Neuron (in vitro differentiated cells): ENCODE results near the gene NT5C3B.

Experiments
- H2AFZ ChIP-seq: one replicate; pipeline ENCODE4 v1.6.1; 2013; ENCODE audit warnings: low read depth, mild to moderate bottlenecking, inconsistent platforms, low read length, moderate library complexity
- H3K27me3 ChIP-seq: one replicate; pipeline ENCODE4 v1.6.1; 2013; ENCODE audit warnings: low read length; ENCODE audit not compliant: insufficient read depth
- H3K36me3 ChIP-seq: one replicate; pipeline ENCODE4 v1.6.1; 2013; ENCODE audit warnings: low read length; ENCODE audit not compliant: insufficient read depth
- H3K4me1 ChIP-seq: one replicate; pipeline ENCODE4 v1.6.1; 2013; ENCODE audit warnings: low read length; ENCODE audit not compliant: insufficient read depth
- H3K4me3 ChIP-seq: 2 replicates; pipeline ENCODE4 v1.5.1; 2013; ENCODE audit warnings: mild to moderate bottlenecking, low read length, moderate library complexity
- H3K9me3 ChIP-seq: one replicate; pipeline ENCODE4 v1.6.1; 2013; ENCODE audit warnings: low read length

Gene NT5C3B

DNA sequence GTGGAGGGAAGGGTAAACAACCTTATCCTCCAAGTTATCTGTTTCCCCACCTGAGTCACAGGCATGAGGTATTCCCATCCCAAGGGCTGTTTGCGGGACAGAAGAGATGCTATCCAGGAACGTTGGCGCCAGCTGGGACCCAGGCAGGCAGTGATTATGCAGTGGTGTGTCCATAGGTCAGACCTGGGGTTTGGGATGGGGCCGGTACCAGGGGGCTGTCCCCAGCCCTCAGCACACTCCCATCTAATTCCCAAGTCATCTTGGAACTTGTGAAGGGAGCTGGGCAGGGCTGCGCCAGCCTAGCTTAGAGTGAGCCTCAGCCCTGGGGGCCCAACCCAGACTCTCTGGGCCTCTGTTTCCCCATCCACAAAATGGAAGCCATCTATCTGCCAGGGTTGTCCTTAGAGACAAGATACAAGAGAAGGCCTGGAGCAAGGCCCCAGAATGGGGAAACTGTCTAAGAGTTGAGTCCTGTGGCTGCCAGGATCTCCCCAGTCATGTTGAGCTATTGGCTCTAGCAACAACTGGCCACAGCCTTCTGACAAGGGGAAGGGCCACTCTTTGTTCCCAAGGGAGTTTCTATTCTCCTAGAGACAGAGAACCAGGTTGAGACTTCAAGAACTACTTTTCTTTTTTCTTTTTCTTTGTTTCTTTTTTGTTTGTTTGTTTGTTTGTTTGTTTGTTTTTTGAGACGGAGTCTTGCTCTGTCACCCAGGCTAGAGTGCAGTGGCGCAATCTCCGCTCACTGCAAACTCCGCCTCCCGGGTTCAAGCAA lies 39.7 kb downstream of the NT5C3B start:
- Histone ChIP-seq H2AFZ (no peak overlapping the region), H3K36me3 (no peaks in the 10 kb centered on the region), H3K4me3 (no peak overlapping the region), H3K27me3 (no peaks in the 10 kb centered on the region), H3K9me3 (no peaks in the 10 kb centered on the region), H3K4me1 (peaks cover 17% of the 10 kb centered on the region)

GRCh38 chr17:41794540-41794975 lies 41.5 kb downstream of the NT5C3B start:
- no peaks in the 10 kb centered on the region for H3K27me3 ChIP-seq
- H3K9me3 ChIP-seq: no peaks in the 10 kb centered on the region
- H3K36me3 ChIP-seq: no peaks in the 10 kb centered on the region
- H3K4me1 ChIP-seq: peaks cover 13% of the 10 kb centered on the region
- no peak overlapping the region for H2AFZ ChIP-seq
- no peak overlapping the region for H3K4me3 ChIP-seq

DNA sequence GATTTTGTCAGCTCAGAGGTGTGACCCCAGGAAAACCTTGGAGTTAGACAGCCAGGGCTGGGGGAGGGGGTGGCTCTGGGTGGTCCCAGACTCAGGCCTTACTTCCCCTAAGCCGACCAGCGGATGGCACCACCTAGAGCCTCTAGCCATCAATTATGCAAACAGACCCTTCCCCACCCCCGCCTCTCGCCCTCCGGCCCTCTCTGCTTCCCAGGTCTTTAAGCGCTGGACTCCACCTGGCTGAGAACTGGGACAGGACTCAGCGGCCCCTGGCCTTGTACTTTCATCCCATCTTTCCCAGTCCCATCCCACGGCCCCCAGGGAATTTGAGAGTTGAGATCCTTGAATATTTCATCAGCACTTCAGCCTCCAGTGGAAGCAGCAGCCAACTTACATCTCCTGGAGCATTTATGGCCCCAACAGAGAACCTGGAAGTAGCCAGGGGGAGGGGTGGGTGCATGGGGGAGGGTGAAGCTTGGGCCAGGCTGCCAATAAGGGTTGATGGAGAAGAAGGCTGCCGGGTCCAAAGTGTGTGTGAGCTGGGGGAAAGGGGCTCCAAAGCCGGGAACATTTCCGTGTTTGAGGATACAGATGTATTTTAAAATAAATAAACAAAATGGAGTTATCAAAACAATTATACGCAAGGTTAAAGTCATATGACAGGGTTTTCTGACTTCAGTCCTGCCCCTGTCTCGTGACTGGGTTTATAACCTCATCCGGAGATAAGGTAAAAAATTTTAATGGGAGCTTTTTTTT lies 42.1 kb downstream of the NT5C3B start:
- H3K9me3 ChIP-seq: no peaks in the 10 kb centered on the region
- H3K4me3 ChIP-seq: no peak overlapping the region
- peaks cover 13% of the 10 kb centered on the region for H3K4me1 ChIP-seq
- H3K27me3 ChIP-seq: peaks cover 1% of the 10 kb centered on the region
- no peak overlapping the region for H2AFZ ChIP-seq
- no peaks in the 10 kb centered on the region for H3K36me3 ChIP-seq

GRCh38 chr17:41792845-41793783 lies 42.9 kb downstream of the NT5C3B start:
- no peak overlapping the region for H3K4me3 ChIP-seq
- H2AFZ ChIP-seq: peak overlapping the region; percentile 28
- H3K27me3 ChIP-seq: peaks cover 6% of the 10 kb centered on the region
- H3K36me3 ChIP-seq: no peaks in the 10 kb centered on the region
- no peaks in the 10 kb centered on the region for H3K9me3 ChIP-seq
- peaks cover 13% of the 10 kb centered on the region for H3K4me1 ChIP-seq

DNA sequence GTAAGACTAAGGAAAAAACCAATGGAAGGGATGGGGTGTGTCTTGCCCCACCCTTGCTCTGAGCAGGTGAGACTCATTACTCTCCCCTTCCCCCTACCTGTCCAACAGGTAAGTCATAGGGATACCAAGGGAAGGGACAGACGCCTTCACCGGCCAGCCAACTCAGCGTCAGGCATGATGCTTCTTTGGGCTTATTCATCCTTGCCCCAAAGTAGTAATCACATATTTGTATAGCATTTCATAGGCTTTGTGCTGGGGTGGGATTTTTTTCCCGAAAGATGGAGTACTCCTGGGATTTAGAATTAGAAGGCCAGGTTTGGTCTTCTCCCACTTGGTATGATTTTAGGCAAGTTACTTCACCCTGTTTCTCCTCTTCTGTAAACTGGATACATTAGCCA lies 49.0 kb downstream of the NT5C3B start:
- Histone ChIP-seq H3K27me3 (peaks cover 6% of the 10 kb centered on the region), H2AFZ (no peak overlapping the region), H3K4me1 (peaks cover 20% of the 10 kb centered on the region), H3K9me3 (no peaks in the 10 kb centered on the region), H3K36me3 (no peaks in the 10 kb centered on the region), H3K4me3 (peak overlapping the region; percentile 22)

DNA sequence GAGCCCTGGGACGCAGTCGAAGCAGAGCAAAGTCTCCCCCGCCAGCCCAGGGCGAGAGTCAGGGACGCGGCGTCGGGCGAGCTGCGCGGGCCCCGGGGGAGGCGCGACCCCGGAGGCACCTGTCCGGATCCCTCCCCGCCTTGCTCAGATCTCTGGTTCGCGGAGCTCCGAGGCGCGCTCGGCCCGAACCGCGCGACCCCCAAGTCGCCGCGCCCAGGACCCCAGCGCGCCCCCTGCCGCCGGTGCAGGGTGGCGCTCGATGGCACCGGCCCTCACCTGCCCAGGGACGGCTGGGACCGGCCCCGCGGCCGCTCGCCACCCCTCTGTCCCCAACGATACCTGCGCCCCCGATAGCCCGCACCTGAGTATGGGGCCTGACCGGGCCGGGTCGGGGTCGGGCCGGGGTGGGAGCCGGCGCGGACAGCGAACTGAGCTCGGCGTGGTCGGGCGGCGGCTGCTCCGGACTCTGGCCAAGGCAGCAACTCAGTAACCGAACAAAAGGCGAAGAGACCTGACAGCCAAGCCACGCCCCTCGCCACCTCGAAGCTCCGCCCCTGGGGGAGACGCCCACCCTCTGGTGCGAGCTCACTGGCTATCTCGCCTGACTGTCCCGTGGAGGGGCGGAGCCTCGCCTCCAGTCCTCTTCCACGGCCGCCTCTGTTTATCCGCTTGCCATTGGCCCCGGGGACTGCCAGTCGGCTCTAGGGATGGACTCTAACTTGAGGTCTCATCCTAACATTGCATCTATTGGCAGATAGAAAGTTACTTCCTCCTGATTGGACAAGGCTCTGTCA lies 49.6 kb downstream of the NT5C3B start, which contains the start of gene JUP:
Gene JUP (minus strand): TSS at position 485 of the 794 bp plus-strand sequence. CDS start 14,857 bp downstream, outside the sequence.
- Histone ChIP-seq H3K27me3 (peaks cover 6% of the 10 kb centered on the region), H3K4me1 (peaks cover 22% of the 10 kb centered on the region), H3K4me3 (peak within 1 kb of the TSS; percentile 71)

GRCh38 chr17:41785859-41786226 lies 50.2 kb downstream of the NT5C3B start:
- Histone ChIP-seq H3K4me3 (peak overlapping the region; percentile 71), H3K4me1 (peaks cover 23% of the 10 kb centered on the region), H3K36me3 (no peaks in the 10 kb centered on the region), H2AFZ (peak overlapping the region; percentile 27), H3K9me3 (no peaks in the 10 kb centered on the region), H3K27me3 (peaks cover 6% of the 10 kb centered on the region)

More for the DNA sequence above, 49.6 kb downstream of the NT5C3B start, which contains the start of gene JUP:
- Histone ChIP-seq H3K36me3 (no peaks in the 10 kb centered on the region), H3K9me3 (no peaks in the 10 kb centered on the region), H2AFZ (peak within 1 kb of the TSS; percentile 27)

- Histone ChIP-seq H2AFZ (peak overlapping the region; percentile 27), H3K4me3 (peak overlapping the region; percentile 71), H3K27me3 (peaks cover 6% of the 10 kb centered on the region), H3K9me3 (no peaks in the 10 kb centered on the region), H3K4me1 (peaks cover 23% of the 10 kb centered on the region), H3K36me3 (no peaks in the 10 kb centered on the region)
These were observed 50.8 kb downstream of the NT5C3B start for GRCh38 chr17:41785091-41785858.

GRCh38 chr17:41784207-41784744 lies 51.8 kb downstream of the NT5C3B start:
- Histone ChIP-seq H3K27me3 (peaks cover 6% of the 10 kb centered on the region), H3K4me3 (peak overlapping the region; percentile 71), H3K9me3 (no peaks in the 10 kb centered on the region), H3K36me3 (no peaks in the 10 kb centered on the region), H2AFZ (no peak overlapping the region), H3K4me1 (peaks cover 23% of the 10 kb centered on the region)

DNA sequence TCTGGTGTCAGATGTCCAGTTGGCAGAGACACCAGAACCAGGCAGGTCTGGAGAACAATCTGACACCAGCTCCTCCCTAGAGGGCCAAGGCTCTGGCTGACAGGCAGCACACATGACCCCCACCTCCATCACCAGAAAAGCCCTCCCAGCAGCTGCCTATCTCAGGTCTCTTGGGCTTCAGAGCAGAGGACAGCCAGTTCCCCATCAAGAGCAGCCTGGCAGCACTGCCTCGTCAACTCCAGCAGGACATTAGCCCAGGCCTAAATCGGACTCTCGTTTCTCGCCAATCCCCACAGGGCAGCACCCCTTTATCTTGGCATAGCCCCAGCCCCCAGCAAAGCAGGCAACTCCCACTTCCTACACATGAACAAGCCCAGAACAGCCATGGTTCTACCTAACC lies 53.9 kb downstream of the NT5C3B start:
- Histone ChIP-seq H3K27me3 (no peaks in the 10 kb centered on the region), H3K9me3 (no peaks in the 10 kb centered on the region), H3K4me3 (no peak overlapping the region), H3K36me3 (no peaks in the 10 kb centered on the region), H2AFZ (no peak overlapping the region), H3K4me1 (peaks cover 23% of the 10 kb centered on the region)

- no peak overlapping the region for H3K4me3 ChIP-seq
- peaks cover 23% of the 10 kb centered on the region for H3K4me1 ChIP-seq
- no peaks in the 10 kb centered on the region for H3K36me3 ChIP-seq
- no peaks in the 10 kb centered on the region for H3K27me3 ChIP-seq
- no peak overlapping the region for H2AFZ ChIP-seq
- H3K9me3 ChIP-seq: no peaks in the 10 kb centered on the region
These were observed 54.5 kb downstream of the NT5C3B start for GRCh38 chr17:41781404-41782110.
